Activated CD4-positive, alpha-beta T cell treated with anti-CD3 and anti-CD28 coated beads, Interleukin-2, amount 50 U/mL, for 4 hours (primary cell): ENCODE data around the gene TLR3.
"Not testable (repeated sequence)": the region's sequence is repeated elsewhere in the genome, so short reads cannot be mapped to it uniquely, and the experiment has no call there.

ENCODE experiments used
- DNase-seq, 2 experiments: peaks; one replicate each; pipeline ENCODE4 v3.0.0-alpha.2; 2020

The TLR3 gene

GRCh38 chr4:186068581-186069348, at the start of gene TLR3:
TLR3 (plus strand) TSS chr4:186069156; CDS start chr4:186076620, 7,464 bp downstream.
- no peak for DNase-seq

DNA sequence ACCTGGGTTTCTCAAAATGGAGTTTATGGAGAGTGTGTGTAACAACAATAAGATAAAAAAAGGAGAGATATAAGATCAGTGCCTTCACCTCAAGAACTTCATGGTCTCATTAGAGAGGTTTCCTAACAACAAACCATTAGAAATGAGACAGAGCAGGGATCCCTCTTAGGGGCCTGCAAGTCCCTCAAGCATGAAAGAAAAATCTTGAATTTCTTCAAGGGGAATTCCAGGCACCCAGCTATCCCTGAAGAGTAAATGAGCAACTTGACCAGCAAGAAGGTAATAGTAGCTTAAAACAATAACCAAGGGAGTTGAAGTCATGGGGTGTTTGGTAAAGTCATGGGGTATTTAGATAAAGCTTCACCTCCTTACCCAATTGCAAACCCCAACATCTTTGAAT, 49.7 kb upstream of the TLR3 start:
- no peak for DNase-seq

DNA sequence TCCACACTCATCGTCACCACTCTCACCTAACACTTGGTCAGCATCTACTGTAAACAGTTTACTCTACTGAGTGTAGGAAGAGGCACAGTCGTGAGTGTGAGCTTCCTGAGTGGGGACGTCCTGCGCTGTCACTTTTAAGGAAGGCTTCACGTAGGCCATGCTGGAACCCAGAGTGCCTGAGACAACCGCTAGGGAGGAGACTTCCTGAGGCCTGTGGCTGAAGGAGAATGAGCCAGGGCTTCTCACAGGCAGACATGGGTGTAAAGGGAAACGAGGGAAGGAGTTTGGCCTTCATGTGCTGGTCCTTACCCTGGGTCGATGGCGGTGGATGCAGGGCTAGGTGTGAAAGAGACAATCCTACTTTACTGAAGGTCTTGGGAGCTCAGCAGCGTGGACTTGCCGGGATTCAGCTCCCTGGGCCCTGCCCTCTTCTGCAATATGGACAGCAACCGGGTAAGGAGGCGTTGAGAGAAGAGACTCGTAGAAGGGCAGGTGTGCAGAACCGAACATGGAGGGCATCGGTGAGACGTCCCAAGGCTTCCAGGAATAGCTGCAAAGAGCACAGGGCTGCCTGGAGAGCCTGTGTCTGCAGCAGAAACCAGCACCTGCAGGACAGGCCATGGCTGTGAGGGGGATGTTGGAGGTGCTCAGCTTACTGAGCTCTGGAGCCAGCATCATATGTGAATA, 48.7 kb upstream of the TLR3 start:
- no peak for DNase-seq

GRCh38 chr4:186020793-186021407, 48.1 kb upstream of the TLR3 start:
- DNase-seq: no peak

- no peak for DNase-seq
Measured at GRCh38 chr4:186021461-186022167, 47.3 kb upstream of the TLR3 start.

DNA sequence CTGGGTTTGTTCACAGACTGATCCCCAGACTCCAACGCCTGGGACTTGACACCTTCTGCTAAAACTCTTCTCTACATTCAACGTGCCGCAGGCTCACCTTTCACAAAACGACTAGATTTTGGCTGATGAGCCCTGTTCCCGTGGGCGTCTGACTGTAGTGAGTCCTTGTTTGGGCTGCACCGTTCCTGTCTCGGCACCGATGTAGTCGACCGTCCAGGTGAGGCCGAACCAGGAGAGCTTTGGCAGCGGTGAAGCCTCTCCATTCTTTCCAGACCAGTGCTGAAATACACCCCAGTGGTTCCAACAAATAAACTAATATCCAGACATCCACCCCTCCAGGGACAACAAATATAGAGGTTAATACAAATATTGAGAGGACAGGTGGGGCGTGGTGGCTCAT, 45.0 kb upstream of the TLR3 start:
- DNase-seq: no peak

GRCh38 chr4:186024637-186025407, 44.1 kb upstream of the TLR3 start:
- DNase-seq: no peak

GRCh38 chr4:186025408-186025690, 43.6 kb upstream of the TLR3 start:
- no peak for DNase-seq

DNA sequence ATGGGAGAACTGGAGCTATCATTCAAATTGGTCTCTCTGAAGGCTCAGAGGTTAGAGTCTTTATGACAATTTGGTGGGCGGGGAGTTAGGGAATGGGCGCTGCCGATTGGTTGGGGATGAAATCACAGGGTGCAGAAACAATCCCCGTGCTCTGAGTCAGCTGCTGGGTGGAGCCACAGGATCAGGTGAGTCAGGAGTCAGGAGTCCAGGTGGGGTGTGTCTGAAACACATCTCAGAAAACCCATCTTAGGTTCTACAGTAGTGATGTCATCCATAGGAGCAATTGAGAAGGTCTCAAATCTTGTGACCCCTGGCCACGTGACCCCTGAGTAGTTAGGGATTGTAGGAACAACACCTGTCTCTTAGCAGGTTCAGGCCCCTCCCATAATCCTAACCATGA, 41.6 kb upstream of the TLR3 start:
- no peak for DNase-seq

DNA sequence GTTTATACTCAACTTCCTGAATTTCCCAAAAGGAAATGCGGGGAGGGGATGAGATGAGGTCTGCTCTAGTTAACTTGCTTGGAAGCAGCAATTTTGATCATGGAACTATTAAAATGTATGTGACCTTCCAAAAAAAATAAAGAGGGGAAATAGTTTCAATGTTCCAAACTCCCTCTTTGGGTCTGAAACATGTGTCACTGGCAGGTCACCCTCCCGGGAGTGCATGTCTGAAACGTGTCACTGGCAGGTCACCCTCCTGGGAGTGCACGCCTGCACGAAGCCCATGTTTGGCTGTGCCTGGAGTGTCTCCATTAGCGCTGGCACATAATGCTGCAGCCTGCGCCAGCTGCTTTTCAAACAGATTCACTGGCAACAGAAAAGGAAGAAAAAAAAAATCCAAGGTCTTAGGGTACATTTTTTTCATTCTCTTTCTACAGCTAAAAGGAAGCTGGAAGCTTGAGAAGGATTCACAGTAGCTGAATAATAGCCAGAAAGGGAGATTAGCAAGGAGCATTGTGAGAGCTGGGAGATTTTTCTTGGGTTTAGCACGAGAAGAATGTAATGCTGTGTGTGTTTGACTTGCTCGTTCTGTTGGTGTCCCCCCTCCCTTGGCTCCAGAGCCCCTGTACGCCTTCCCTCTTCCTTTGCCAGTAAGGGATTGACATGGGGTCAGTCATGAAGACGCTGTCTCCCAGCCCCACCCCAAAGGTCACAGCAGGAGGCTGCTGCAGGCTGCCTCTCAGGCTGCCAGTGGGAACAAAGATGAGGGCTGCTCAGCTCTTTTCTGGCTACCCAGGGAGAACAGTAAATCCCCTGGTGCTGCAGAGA, 39.2 kb upstream of the TLR3 start:
- no peak for DNase-seq

DNA sequence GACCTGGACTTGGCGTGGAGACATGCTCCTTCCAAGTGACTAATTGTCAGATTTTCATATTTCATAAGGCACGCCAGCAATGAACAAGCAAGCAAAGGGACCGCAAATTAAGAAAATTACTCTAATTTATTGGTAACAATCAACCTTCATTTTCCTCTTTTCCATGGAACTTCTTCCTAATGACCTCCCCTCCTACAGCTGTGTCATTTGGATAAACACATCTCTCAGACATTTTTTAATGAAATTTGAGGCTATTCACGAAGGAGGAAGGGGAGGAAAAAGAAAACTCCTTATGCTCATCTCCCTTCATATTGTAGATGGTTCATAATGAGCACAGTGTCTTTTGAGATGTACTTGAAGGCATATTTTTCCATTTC, 38.6 kb upstream of the TLR3 start:
- DNase-seq: no peak

DNA sequence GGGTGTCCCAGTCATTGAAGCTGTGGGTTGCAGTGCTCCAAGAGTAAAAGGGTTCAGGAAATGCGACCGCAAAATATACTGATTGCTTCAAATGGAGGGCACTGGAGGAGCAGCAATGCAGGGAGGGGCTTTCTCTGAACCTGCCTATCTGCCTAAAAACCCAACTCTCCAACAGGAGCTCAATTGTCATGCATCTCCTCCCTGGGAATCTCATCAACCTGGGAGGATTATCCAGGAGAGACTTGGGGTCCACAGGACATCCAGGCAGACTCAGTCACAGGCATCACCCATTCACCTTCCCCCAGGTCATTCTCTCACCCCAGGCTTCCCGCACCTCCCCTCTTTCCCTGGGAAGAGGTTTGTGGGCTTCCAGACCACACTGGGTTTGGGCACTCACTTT, 38.2 kb upstream of the TLR3 start:
- DNase-seq: no peak

- DNase-seq: no peak
Measured at GRCh38 chr4:186032259-186032658, 36.7 kb upstream of the TLR3 start.

DNA sequence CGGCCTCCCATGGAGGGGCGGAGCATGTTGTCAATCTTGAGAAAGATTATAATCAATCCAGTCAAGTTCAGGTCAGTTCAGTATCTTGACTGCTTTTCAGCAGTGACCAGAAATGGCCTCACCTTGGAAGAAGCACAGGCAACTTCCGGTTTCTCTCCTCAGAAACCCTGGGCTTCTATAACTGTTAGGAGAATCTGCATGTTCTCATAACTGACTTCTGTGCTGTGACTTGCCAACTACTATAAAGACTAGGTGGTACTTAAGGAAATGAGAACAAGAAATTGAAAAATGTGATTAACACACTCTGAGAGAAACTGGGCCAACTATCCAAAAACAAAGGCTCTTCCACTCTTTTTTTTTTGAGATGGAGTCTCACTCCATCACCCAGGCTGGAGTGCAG, 35.9 kb upstream of the TLR3 start:
- DNase-seq: no peak

DNA sequence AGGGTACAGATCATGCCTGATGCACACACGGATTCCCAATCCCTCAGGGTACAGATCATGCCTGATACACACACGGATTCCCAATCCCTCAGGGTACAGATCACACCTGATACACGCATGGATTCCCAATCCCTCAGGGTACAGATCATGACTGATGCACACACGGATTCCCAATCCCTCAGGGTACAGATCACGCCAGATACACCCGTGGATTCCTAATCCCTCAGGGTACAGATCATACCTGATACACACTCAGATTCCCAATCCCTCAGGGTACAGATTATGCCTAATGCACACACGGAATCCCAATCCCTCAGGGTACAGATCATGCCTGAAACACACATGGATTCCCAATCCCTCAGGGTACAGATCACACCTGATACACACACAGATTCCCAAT, 34.3 kb upstream of the TLR3 start:
- not testable (repeated sequence) for DNase-seq

DNA sequence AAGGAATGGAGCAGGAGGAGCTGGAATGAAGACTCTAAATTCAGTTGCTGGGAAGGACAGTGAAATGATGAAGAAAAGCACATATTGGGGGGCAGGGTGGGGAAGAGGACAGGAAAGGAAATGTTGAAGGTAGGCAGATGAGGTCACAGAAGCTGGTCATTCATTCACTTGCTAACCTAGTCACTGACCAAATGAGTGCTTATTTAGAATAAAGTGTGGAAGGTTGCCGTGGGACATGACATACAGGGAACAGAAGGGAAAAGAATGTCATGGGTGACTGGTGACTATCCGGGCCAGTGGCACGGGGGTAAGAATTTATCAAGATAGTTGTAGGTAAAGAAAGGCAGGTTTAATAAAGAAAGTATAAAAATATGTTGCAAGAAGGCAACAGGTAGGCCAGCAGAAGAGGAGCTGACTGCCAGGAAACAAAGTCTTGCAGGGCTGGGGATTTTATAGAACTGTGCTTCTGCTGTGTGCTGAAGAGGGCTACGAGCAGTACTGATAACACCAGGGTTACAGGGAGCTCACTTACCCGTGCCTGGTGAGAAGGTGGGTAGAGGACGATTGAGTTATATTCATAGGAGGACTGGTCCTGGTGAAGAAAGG, 31.9 kb upstream of the TLR3 start:
- DNase-seq: no peak

DNA sequence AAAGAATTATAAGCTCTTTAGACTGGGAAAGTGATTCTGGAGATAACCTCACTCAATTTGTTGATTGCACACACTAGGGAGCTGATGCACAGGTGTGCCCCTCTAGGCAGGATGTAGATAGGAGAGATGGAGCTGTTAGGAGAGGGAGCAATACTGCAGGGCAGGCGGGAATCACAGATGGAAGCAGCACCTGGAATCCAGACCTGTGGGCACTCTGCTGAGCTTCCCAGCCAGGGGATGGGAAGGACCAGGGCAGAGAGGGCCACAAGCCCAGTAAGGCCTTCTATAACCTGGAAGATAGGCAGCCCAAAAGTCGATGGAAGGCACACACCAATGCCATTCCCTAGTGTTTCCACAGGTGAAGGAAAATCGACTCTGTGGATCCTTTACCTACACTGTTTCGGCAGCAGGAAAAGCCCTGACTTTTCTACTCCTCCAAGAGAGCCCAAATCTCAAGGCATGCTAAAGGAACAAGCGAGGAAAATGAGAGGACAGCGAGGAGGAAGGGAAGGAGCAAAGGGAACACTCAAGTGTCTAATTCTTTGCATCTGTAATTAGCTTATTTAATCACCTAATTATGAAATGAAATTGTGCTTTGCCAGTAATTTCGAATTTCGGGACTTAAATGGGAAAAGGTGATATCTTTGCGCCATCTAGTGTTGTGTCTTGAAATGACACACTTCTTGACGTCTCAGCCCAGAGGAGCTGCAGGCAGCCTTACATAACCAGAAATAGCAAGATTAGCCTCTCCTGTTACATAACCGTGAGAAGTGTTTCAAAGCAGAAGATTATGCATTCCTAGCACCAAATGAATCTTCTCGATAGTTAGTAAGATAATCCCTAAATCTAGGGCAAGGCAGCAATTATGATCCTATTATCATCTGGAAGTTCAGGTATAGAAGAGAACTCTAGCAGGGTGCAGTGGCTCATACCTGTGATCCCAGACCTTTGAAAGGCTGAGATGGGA, 31.0 kb upstream of the TLR3 start:
- no peak for DNase-seq

- no peak for DNase-seq
Measured at GRCh38 chr4:186039697-186040096, 29.3 kb upstream of the TLR3 start.

GRCh38 chr4:186040316-186040715, 28.6 kb upstream of the TLR3 start:
- no peak for DNase-seq

DNA sequence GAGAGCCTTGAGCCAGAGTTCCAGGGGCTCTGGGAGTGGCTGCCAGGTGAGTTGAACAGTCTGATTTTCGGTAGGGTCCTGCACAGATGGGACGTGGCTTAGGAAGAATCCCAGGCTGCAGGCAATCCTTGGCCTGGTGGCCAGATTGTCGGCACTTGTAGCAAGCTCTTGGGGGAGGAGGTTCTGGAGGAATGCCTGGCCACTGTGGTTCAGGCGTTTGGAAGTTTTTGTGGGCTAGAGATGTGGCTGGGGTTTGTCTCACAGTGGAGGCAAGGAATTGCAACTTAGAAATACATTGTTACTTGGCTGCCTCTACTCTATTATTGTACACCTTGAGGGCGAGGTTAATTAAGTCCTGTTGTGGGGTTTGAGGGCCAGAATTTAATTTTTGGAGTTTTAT, 21.5 kb upstream of the TLR3 start:
- not testable (repeated sequence) for DNase-seq
